ENCODE results near the gene HDAC11. TPM values are rescaled to one million over a fixed set of nuclear protein-coding genes. Genes with fewer than 3 reads are reported as not detected.
A peak's percentile ranks its signal among the peaks of the same experiment; 100 is the strongest.

Gene HDAC11
- total and polyA plus RNA-seq, 2 of the 13 experiments (the other 11 are each of a cell fraction or from before 2014, with no cell fraction given): 13.7 to 33.1 TPM

GRCh38 chr3:13470894-13471574 is 9.1 kb upstream of the HDAC11 start (continued):
- 0 out of 2 replicates have a peak, but pooled peaks have one; percentile 69 for TF ChIP-seq POGK (CRISPR knock-in tag; conservative IDR thresholded peaks at IDR 0.05)
- TF ChIP-seq NR1H2 (CRISPR knock-in tag; IDR thresholded peaks at IDR 0.05; ENCODE audit: borderline replicate concordance, low read depth): no peak
- TF ChIP-seq ZFP36L2 (CRISPR knock-in tag; IDR thresholded peaks at IDR 0.05): no peak
- TF ChIP-seq ZNF740 (CRISPR knock-in tag; IDR thresholded peaks at IDR 0.05): no peak
- 0 out of 2 replicates have a peak, but pooled peaks have one; percentile 52 for TF ChIP-seq CSRNP1 (CRISPR knock-in tag; IDR thresholded peaks at IDR 0.05)
- TF ChIP-seq ZSCAN25 (CRISPR knock-in tag; IDR thresholded peaks at IDR 0.05): peak; percentile 62
- TF ChIP-seq FUBP1 (CRISPR knock-in tag; IDR thresholded peaks at IDR 0.05; ENCODE audit: borderline replicate concordance): peak; percentile 13; the same call in 1 of the 2 replicates
- TF ChIP-seq DZIP1 (CRISPR knock-in tag; IDR thresholded peaks at IDR 0.05): no peak
- TF ChIP-seq NR2F6 (IDR thresholded peaks at IDR 0.05): peak; percentile 96
- peak; percentile 99 for TF ChIP-seq NR2F6 (CRISPR knock-in tag; IDR thresholded peaks at IDR 0.05)
- TF ChIP-seq ZNF496 (CRISPR knock-in tag; IDR thresholded peaks at IDR 0.05; ENCODE audit: insufficient replicate concordance): no peak
- TF ChIP-seq MTA3 (CRISPR knock-in tag; IDR thresholded peaks at IDR 0.05): no peak
- no peak for TF ChIP-seq PBX3 (CRISPR knock-in tag; IDR thresholded peaks at IDR 0.05; ENCODE audit: borderline replicate concordance)
- peak; percentile 67; the same call in 1 of the 2 replicates for TF ChIP-seq MYPOP (CRISPR knock-in tag; IDR thresholded peaks at IDR 0.05)
- no peak; the same call in 1 of the 2 replicates for TF ChIP-seq ZNF800 (CRISPR knock-in tag; IDR thresholded peaks at IDR 0.05)

All from HepG2 (cell line).